ENCODE results near the gene FLAD1.

FLAD1 gene

GRCh38 chr1:155018617-155019348 lies 35.6 kb downstream of the FLAD1 start:
- DNase-seq, result no peak

GRCh38 chr1:155019377-155020245 lies 36.5 kb downstream of the FLAD1 start:
- DNase-seq, result no peak

- no peak for DNase-seq
Observed at GRCh38 chr1:155022136-155022926, 39.2 kb downstream of the FLAD1 start.

- DNase-seq, result no peak
Observed at GRCh38 chr1:155022927-155023236, 39.7 kb downstream of the FLAD1 start.

GRCh38 chr1:155023627-155024026 lies 40.5 kb downstream of the FLAD1 start:
- no peak for DNase-seq

- DNase-seq, result no peak
Observed at GRCh38 chr1:155024315-155024714, 41.2 kb downstream of the FLAD1 start.

GRCh38 chr1:155026154-155026553 lies 43.0 kb downstream of the FLAD1 start:
- no peak for DNase-seq

GRCh38 chr1:155026588-155026987 lies 43.4 kb downstream of the FLAD1 start:
- no peak for DNase-seq

GRCh38 chr1:155029513-155030242 lies 46.5 kb downstream of the FLAD1 start:
- DNase-seq, result no peak

GRCh38 chr1:155030243-155030795 lies 47.2 kb downstream of the FLAD1 start:
- no peak for DNase-seq

GRCh38 chr1:155030899-155031298 lies 47.8 kb downstream of the FLAD1 start:
- no peak for DNase-seq

- DNase-seq, result no peak
Observed at GRCh38 chr1:155032886-155033285, 49.7 kb downstream of the FLAD1 start.

GRCh38 chr1:155033524-155033923 lies 50.4 kb downstream of the FLAD1 start, which contains the start of the genes DCST1 and DCST2:
Gene DCST1 (plus strand): TSS chr1:155033824. CDS start chr1:155034037, 213 bp downstream.
Gene DCST2 (minus strand): TSS chr1:155033781. CDS start chr1:155033701, 80 bp downstream.
- no peak for DNase-seq

- no peak for DNase-seq
Observed at GRCh38 chr1:155034318-155035208, 51.4 kb downstream of the FLAD1 start.

- DNase-seq, result no peak
Observed at GRCh38 chr1:155035936-155036335, 52.8 kb downstream of the FLAD1 start.

GRCh38 chr1:155037043-155037442 lies 53.9 kb downstream of the FLAD1 start:
- no peak for DNase-seq

- DNase-seq, result no peak
Observed at GRCh38 chr1:155037851-155038441, 54.8 kb downstream of the FLAD1 start.

- DNase-seq, result no peak
Observed at GRCh38 chr1:155038602-155039307, 55.6 kb downstream of the FLAD1 start.

GRCh38 chr1:155039308-155039669 lies 56.1 kb downstream of the FLAD1 start:
- no peak for DNase-seq

Measured in SW 1271 (cell line).